SK-N-SH treated with all-trans-retinoic acid at 6 μM for 48 hours (cell line): ENCODE results near the gene PVRIG.

Experiments
- ZFP3 ChIP-seq: fragments of 250-450 bp; sonication (Bioruptor Pico); IDR thresholded peaks from 2 replicates; pipeline ENCODE4 v1.5.0; 2020; ENCODE audit warnings: mild to moderate bottlenecking, moderate library complexity
- TF ChIP-seq, protein P1 (sequence below): fragments of 250-450 bp; sonication (Bioruptor Pico); IDR thresholded peaks from 2 replicates; pipeline ENCODE4 v1.8.0; 2021; ENCODE audit warnings: low read depth, mild to moderate bottlenecking, moderate library complexity, borderline replicate concordance
- TF ChIP-seq, protein P2 (sequence below): fragments of 250-450 bp; sonication (Bioruptor Pico); IDR thresholded peaks from 2 replicates; pipeline ENCODE4 v1.8.0; 2020; ENCODE audit warnings: mild to moderate bottlenecking, moderate library complexity, borderline replicate concordance

DNA sequence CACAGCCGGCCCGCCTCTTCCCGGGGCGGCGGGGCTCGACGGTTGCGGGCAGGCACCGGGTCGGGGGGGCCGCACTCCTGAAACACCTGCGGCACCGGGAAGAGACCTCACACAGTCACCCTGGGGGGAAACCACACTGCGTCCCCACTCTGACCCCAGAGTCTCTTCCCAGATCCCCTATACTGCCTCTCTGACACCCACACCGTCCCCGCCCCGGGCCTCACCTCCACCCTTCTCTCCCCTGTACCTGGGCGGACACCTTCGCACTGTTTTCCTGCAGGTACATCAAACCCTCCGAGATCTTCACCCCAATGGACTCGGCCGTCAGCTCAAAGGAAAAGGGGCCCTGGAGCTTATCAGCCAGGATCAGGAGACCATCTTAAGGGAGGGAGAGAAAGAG lies 47.9 kb upstream of the PVRIG start:
- TF ChIP-seq, protein P1, sequence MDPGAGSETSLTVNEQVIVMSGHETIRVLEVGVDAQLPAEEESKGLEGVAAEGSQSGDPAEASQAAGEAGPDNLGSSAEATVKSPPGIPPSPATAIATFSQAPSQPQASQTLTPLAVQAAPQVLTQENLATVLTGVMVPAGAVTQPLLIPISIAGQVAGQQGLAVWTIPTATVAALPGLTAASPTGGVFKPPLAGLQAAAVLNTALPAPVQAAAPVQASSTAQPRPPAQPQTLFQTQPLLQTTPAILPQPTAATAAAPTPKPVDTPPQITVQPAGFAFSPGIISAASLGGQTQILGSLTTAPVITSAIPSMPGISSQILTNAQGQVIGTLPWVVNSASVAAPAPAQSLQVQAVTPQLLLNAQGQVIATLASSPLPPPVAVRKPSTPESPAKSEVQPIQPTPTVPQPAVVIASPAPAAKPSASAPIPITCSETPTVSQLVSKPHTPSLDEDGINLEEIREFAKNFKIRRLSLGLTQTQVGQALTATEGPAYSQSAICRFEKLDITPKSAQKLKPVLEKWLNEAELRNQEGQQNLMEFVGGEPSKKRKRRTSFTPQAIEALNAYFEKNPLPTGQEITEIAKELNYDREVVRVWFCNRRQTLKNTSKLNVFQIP (CRISPR knock-in tag), result no peak
- no peak for TF ChIP-seq ZFP3 (CRISPR knock-in tag)
- TF ChIP-seq, protein P2, sequence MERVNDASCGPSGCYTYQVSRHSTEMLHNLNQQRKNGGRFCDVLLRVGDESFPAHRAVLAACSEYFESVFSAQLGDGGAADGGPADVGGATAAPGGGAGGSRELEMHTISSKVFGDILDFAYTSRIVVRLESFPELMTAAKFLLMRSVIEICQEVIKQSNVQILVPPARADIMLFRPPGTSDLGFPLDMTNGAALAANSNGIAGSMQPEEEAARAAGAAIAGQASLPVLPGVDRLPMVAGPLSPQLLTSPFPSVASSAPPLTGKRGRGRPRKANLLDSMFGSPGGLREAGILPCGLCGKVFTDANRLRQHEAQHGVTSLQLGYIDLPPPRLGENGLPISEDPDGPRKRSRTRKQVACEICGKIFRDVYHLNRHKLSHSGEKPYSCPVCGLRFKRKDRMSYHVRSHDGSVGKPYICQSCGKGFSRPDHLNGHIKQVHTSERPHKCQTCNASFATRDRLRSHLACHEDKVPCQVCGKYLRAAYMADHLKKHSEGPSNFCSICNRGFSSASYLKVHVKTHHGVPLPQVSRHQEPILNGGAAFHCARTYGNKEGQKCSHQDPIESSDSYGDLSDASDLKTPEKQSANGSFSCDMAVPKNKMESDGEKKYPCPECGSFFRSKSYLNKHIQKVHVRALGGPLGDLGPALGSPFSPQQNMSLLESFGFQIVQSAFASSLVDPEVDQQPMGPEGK, result no peak
